PC-3 (cell line): ENCODE measurements around the gene PARP16. TPM values are rescaled to one million over a fixed set of nuclear protein-coding genes. Genes with fewer than 3 reads are reported as not detected.

Experiments
- ATAC-seq: fragments of 200-7000 bp; cut with Tn5 transposase; 2 replicates; pipeline ENCODE4 v1.9.1; 2020; ENCODE audit warnings: mild to moderate bottlenecking, moderate library complexity
- BruUV-seq: library from RNA; stranded (reverse); fragments of 400-500 nt; replicated peaks from 2 replicates; lab custom pipeline; 2021; lab: Mats Ljungman, UMichigan
- CTCF ChIA-PET: fragments of 300-600 bp; sonication (Branson Sonifier 250); formaldehyde crosslinking; loops from one replicate; lab custom pipeline; 2022; ENCODE audit warnings: antibody characterized with exemption; lab: Charles Lee
- POLR2A ChIA-PET: fragments of 300-600 bp; sonication (Branson Sonifier 250); formaldehyde crosslinking; loops from one replicate; lab custom pipeline; 2022; ENCODE audit warnings: antibody characterized with exemption; ENCODE audit not compliant: unreplicated experiment; lab: Charles Lee
- DNase-seq: peaks from one replicate; pipeline ENCODE4 v3.0.0-alpha.2; 2015
- H2AFZ ChIP-seq: fragments of 300-600 bp; sonication (generic); 2 replicates; pipeline ENCODE4 v1.6.0; 2016; ENCODE audit warnings: antibody characterized with exemption, low read length
- H3F3A ChIP-seq: fragments of 300-600 bp; sonication (generic); one replicate; pipeline ENCODE4 v1.6.0; 2017; ENCODE audit warnings: antibody characterized with exemption, low read length, control low read depth, mild to moderate bottlenecking; ENCODE audit not compliant: unreplicated experiment
- H3K27ac ChIP-seq: fragments of 300-600 bp; sonication (generic); 2 replicates; pipeline ENCODE4 v1.5.1; 2016; ENCODE audit warnings: mild to moderate bottlenecking, low read length
- H3K27me3 ChIP-seq: fragments of 300-600 bp; sonication (generic); 2 replicates; pipeline ENCODE4 v1.6.1; 2016; ENCODE audit warnings: low read length, mixed read lengths
- H3K36me3 ChIP-seq: fragments of 300-600 bp; sonication (generic); 2 replicates; pipeline ENCODE4 v1.6.1; 2016; ENCODE audit warnings: low read depth, mixed run types, low read length, mixed read lengths
- H3K4me1 ChIP-seq: fragments of 300-600 bp; sonication (generic); 2 replicates; pipeline ENCODE4 v1.5.1; 2016; ENCODE audit warnings: low read length; ENCODE audit not compliant: insufficient read depth
- H3K4me2 ChIP-seq: fragments of 300-600 bp; sonication (generic); 2 replicates; pipeline ENCODE4 v1.6.0; 2016; ENCODE audit warnings: low read length
- H3K4me3 ChIP-seq: fragments of 300-600 bp; sonication (generic); 2 replicates; pipeline ENCODE4 v1.5.1; 2016; ENCODE audit warnings: mild to moderate bottlenecking, low read length, mixed read lengths
- H3K79me2 ChIP-seq: fragments of 300-600 bp; sonication (generic); 2 replicates; pipeline ENCODE4 v1.6.1; 2017; ENCODE audit warnings: low read length, mixed read lengths
- H3K9ac ChIP-seq: fragments of 300-600 bp; sonication (generic); 2 replicates; pipeline ENCODE4 v1.6.0; 2016; ENCODE audit warnings: mild to moderate bottlenecking, low read length
- H3K9me2 ChIP-seq: fragments of 300-600 bp; sonication (generic); replicated peaks from 2 replicates; pipeline ENCODE4 v1.6.1; 2016; ENCODE audit warnings: mixed run types, low read length, mixed read lengths
- H3K9me3 ChIP-seq: fragments of 300-600 bp; sonication (generic); 2 replicates; pipeline ENCODE4 v1.6.1; 2016; ENCODE audit warnings: low read length, mixed read lengths
- H4K20me1 ChIP-seq: fragments of 300-600 bp; sonication (generic); 2 replicates; pipeline ENCODE4 v1.6.1; 2016; ENCODE audit warnings: low read length, mixed read lengths
- EZH2 ChIP-seq: fragments of 300-600 bp; sonication (generic); IDR thresholded peaks from one replicate; pipeline ENCODE4 v1.6.1; 2017; ENCODE audit warnings: antibody characterized with exemption, mild to moderate bottlenecking, low read length; ENCODE audit not compliant: unreplicated experiment
- EZH2phosphoT487 ChIP-seq: fragments of 300-600 bp; sonication (generic); IDR thresholded peaks from 2 replicates; pipeline ENCODE4 v1.6.1; 2018; ENCODE audit warnings: mild to moderate bottlenecking, antibody characterized with exemption, low read length, borderline replicate concordance
- intact Hi-C: fragments of 100-400 bp; cut with micrococcal nuclease; formaldehyde crosslinking; loops from 2 replicates; pipeline ENCODE4 v1.9.0; 2023
- total RNA-seq: library from RNA; depleted of rRNA; stranded (reverse); fragments of >200 nt; gene quantifications from 2 replicates; pipeline ENCODE4 v1.2.3, GENCODE V29; 2014
- TF ChIP-seq, protein P1 (sequence below): fragments of 300-600 bp; sonication (generic); conservative IDR thresholded peaks from 2 replicates; pipeline ENCODE4 v1.5.1; 2017; ENCODE audit warnings: antibody characterized with exemption, low read depth, mild to moderate bottlenecking, low read length

Gene PARP16
- total RNA-seq, 1 experiment from 2014 or later: 6.4 TPM

GRCh38 chr15:65309882-65310418, 23.3 kb upstream of the PARP16 start:
- Histone ChIP-seq H4K20me1 (no peaks in the 10 kb centered on the region), H3K27ac (no peak overlapping the region), H3F3A (peaks cover 4% of the 10 kb centered on the region), H3K4me3 (no peak overlapping the region), H3K4me2 (no peak overlapping the region), H3K36me3 (no peaks in the 10 kb centered on the region), H3K9me3 (no peaks in the 10 kb centered on the region), H3K9me2 (no peaks in the 10 kb centered on the region), H3K4me1 (no peaks in the 10 kb centered on the region), H3K27me3 (no peaks in the 10 kb centered on the region), H2AFZ (no peak overlapping the region), H3K9ac (no peak overlapping the region), H3K79me2 (no peaks in the 10 kb centered on the region)
- TF ChIP-seq EZH2phosphoT487 (no peak), EZH2 (no peak)
- TF ChIP-seq, protein P1, sequence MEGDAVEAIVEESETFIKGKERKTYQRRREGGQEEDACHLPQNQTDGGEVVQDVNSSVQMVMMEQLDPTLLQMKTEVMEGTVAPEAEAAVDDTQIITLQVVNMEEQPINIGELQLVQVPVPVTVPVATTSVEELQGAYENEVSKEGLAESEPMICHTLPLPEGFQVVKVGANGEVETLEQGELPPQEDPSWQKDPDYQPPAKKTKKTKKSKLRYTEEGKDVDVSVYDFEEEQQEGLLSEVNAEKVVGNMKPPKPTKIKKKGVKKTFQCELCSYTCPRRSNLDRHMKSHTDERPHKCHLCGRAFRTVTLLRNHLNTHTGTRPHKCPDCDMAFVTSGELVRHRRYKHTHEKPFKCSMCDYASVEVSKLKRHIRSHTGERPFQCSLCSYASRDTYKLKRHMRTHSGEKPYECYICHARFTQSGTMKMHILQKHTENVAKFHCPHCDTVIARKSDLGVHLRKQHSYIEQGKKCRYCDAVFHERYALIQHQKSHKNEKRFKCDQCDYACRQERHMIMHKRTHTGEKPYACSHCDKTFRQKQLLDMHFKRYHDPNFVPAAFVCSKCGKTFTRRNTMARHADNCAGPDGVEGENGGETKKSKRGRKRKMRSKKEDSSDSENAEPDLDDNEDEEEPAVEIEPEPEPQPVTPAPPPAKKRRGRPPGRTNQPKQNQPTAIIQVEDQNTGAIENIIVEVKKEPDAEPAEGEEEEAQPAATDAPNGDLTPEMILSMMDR: no peak
- DNase-seq: no peak
- ChIA-PET POLR2A (interaction anchor here (0.6 kb wide), 1 partner anchor 14 kb away, joined by 3 read pairs; no protein-coding TSS in a partner anchor), CTCF (interaction anchor here (0.5 kb wide), 1 partner anchor 9 kb away, joined by 4 read pairs; no protein-coding TSS in a partner anchor)
- ATAC-seq: no peak
- intact Hi-C loops: no loop called here
- no TSS peak for BruUV-seq

DNA sequence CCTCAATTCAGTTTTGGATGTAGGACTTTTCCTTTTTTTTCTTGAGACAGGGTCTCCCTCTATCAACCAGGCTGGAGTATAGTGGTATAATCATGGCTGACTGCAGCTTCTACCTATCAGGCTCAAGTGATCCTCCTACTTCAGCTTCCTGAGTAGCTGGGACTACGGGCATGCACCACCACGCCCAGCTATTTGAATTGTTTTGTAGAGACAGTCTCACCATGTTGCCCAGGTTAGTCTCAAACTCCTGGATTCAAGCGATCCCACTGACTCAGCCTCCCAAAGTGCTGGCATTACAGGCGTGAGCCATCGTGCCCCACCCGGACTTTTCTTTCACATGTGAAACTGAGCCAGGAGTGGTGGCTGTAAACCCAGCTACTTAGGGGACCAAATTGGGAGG, 21.3 kb upstream of the PARP16 start:
- ATAC-seq: no peak

GRCh38 chr15:65306551-65306950, 19.9 kb upstream of the PARP16 start:
- BruUV-seq: no TSS peak
- TF ChIP-seq, protein P1: no peak
- intact Hi-C loops: no loop called here
- DNase-seq (no peak), ATAC-seq (no peak)
- ChIA-PET POLR2A (no interaction called here), CTCF (no interaction called here)
- no peaks in the 10 kb centered on the region for H3K27me3 ChIP-seq
- H3K79me2 ChIP-seq: no peaks in the 10 kb centered on the region
- no peaks in the 10 kb centered on the region for H3K36me3 ChIP-seq
- H3K4me1 ChIP-seq: no peaks in the 10 kb centered on the region; the same call in 1 of the 2 replicates
- H3K9me3 ChIP-seq: no peaks in the 10 kb centered on the region
- H3K4me2 ChIP-seq: no peak overlapping the region
- no peak overlapping the region for H3K27ac ChIP-seq
- H3K9me2 ChIP-seq: no peaks in the 10 kb centered on the region
- H3K9ac ChIP-seq: no peak overlapping the region
- no peaks in the 10 kb centered on the region for H4K20me1 ChIP-seq
- no peak overlapping the region for H3K4me3 ChIP-seq
- H3F3A ChIP-seq: peaks cover 4% of the 10 kb centered on the region
- H2AFZ ChIP-seq: no peak overlapping the region

More for the DNA sequence above, 21.3 kb upstream of the PARP16 start:
- Histone ChIP-seq H3F3A (peaks cover 4% of the 10 kb centered on the region), H3K4me1 (no peaks in the 10 kb centered on the region; the same call in 1 of the 2 replicates), H3K27me3 (no peaks in the 10 kb centered on the region), H2AFZ (no peak overlapping the region), H3K9me3 (no peaks in the 10 kb centered on the region), H3K9ac (no peak overlapping the region), H3K27ac (no peak overlapping the region), H3K79me2 (no peaks in the 10 kb centered on the region), H4K20me1 (no peaks in the 10 kb centered on the region), H3K36me3 (no peaks in the 10 kb centered on the region), H3K4me2 (no peak overlapping the region), H3K4me3 (no peak overlapping the region), H3K9me2 (no peaks in the 10 kb centered on the region)
- DNase-seq: no peak
- TF ChIP-seq, protein P1: no peak
- no peak for TF ChIP-seq EZH2
- TF ChIP-seq EZH2phosphoT487: no peak
- BruUV-seq: no TSS peak
- ChIA-PET CTCF (no interaction called here), POLR2A (no interaction called here)
- intact Hi-C loops: no loop called here
